Cardiac fibroblast (primary cell): ENCODE results near the gene ITPR2.

Source experiments
- DNase-seq, 2 donors: peaks; one replicate each; pipeline versions ENCODE4 v3.0.0 to v3.0.0-alpha.2; 2010; ENCODE audit warnings: low read depth in 2 of 2
- H3K4me3 ChIP-seq, 2 donors: replicated peaks in 1 of 2; 1 replicate in 1 of 2; 2 replicates in 1 of 2; pipeline ENCODE4 v1.5.1; 2011; ENCODE audit warnings: low read depth in 2 of 2, low read length in 2 of 2, mild to moderate bottlenecking in 2 of 2, moderate library complexity in 1 of 2
- CTCF ChIP-seq: IDR thresholded peaks from one replicate; pipeline ENCODE4 v1.5.1; 2011; ENCODE audit warnings: low read depth, mild to moderate bottlenecking, low read length, inconsistent platforms

Gene ITPR2

DNA sequence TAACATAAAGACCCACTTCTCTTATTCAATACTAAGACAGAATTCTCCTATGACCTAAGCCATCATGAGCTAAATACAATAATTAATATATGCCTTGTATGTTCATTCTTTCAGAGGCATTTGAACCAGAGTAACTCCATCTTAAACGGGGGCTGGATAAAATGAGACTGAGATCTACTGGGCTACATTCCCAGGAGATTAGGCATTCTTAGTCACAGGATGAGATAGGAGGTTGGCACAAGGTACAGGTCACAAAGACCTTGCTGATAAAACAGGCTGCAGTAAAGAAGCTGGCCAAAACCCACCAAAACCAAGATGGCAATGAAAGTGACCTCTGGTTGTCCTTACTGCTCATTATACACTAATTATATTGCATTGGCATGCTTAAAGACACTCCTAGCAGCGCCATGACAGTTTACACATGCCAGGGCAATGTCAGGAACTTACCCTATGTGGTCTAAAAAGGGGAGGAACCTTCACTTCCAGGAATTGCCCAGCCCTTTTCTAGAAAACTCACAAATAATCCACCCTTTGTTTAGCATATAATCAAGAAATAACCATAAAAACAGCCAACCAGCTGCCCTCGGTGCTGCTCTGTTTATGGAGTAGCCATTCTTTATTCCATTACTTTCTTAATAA is 376.9 kb downstream of the ITPR2 start:
- no peak for TF ChIP-seq CTCF
- peak in 1 of 2 donors; percentile 19 for DNase-seq
- no peak overlapping the region for H3K4me3 ChIP-seq

DNA sequence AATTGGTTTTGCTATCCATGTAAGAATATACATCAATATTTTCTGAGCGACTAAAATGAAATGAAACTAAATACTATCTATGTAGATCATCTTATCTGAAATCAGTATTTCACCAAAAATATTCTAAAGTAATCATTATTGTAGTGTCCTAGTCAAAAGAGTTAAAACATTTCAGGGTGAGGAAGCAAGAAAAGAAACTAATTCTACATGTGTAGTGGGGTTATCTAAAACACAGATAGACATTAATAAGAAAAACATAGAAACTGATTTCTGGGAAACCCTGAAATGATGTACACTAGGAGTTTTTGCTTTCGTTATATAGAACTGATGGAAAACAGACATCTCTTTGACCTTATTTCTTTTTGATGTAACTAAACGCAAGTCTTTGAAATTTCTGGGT is 379.7 kb downstream of the ITPR2 start:
- H3K4me3 ChIP-seq, result no peak overlapping the region
- no peak for DNase-seq
- TF ChIP-seq CTCF, result no peak

- no peak for DNase-seq
- H3K4me3 ChIP-seq, result no peak overlapping the region
- no peak for TF ChIP-seq CTCF
Measured at GRCh38 chr12:26452511-26452910, 380.5 kb downstream of the ITPR2 start.

DNA sequence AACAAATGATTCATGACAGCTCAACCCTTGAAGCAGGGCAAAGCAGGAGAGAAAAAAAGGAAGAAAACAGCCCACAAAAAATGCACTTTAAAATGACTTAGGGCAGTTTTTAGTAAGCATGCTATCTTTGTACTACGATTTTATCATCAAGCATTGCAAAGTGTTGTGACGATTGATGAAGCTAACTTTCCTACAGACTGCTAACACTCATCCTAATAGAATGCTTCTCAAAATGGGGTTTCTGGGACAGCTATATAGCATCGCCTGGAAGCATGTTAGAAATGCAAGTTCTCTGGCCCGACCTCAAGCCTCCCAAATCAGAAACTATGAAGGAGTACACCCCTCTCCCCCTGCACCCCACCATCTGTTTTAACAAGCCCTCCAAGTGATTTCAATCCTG is 381.2 kb downstream of the ITPR2 start:
- DNase-seq, result no peak
- no peak for TF ChIP-seq CTCF
- H3K4me3 ChIP-seq, result no peak overlapping the region

GRCh38 chr12:26445909-26446308 is 387.1 kb downstream of the ITPR2 start:
- no peak for DNase-seq
- TF ChIP-seq CTCF, result no peak
- H3K4me3 ChIP-seq, result no peak overlapping the region

DNA sequence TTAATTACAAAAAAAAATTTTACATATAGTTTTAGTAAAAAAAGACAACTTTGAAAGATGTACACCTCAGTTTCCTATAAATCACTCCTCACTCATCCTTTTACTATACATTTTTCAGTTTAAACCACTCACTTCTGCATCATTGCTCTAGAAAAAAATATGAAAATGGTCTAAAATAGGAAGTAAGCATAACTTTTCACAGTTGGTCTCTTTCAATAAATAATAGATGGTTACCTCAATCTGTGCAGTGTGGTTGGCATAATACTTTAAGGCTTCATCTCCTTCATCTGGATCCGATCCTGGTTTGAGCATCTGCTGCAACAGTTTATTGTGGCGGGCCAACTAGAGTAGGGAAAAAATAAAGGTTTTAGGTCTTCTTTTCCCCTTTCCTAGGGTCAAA is 389.7 kb downstream of the ITPR2 start:
- no peak overlapping the region for H3K4me3 ChIP-seq
- no peak for TF ChIP-seq CTCF
- DNase-seq, result no peak

DNA sequence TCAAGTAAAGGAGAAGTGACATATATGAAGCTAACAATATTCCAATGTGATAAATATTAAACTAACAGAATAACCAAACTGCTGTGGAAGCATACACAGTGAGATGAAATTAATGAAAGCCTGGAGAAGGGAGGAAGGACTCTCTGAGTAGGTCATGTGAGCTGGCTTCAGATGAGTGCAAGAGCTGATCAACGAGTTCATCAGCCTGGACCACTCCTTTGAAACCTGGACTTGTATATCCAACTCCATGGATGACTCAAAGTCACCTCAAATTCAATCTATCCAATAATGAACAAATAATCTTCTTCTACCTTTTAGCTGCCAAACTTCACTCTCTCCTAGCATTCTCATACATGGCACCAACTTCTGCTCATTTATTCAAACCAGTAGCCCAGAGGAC is 391.6 kb downstream of the ITPR2 start:
- H3K4me3 ChIP-seq, result no peak overlapping the region
- TF ChIP-seq CTCF, result no peak
- no peak for DNase-seq
